NCI-H345 treated with DMSO at 0.1 percent for 48 hours (cell line): ENCODE measurements around the gene RBMS1.
"Not testable (repeated sequence)": the region's sequence is repeated elsewhere in the genome, so short reads cannot be mapped to it uniquely, and the experiment has no call there.

Source experiments
- DNase-seq: peaks from one replicate; lab custom pipeline; 2025; ENCODE audit not compliant: unreplicated experiment; lab: John Stamatoyannopoulos, UW

Gene RBMS1

GRCh38 chr2:160472839-160473251 is 20.8 kb downstream of the RBMS1 start:
- peak; percentile 98 for DNase-seq

- DNase-seq, result no peak
Measured at GRCh38 chr2:160471950-160472349, 21.7 kb downstream of the RBMS1 start.

- no peak for DNase-seq
Measured at GRCh38 chr2:160469621-160470204, 23.9 kb downstream of the RBMS1 start.

- DNase-seq, result no peak
Measured at GRCh38 chr2:160469164-160469563, 24.4 kb downstream of the RBMS1 start.

- no peak for DNase-seq
Measured at GRCh38 chr2:160467086-160467485, 26.5 kb downstream of the RBMS1 start.

GRCh38 chr2:160465406-160465805 is 28.2 kb downstream of the RBMS1 start:
- no peak for DNase-seq

- no peak for DNase-seq
Measured at GRCh38 chr2:160465002-160465401, 28.6 kb downstream of the RBMS1 start.

- DNase-seq, result no peak
Measured at GRCh38 chr2:160464017-160464416, 29.6 kb downstream of the RBMS1 start.

- no peak for DNase-seq
Measured at GRCh38 chr2:160463245-160463644, 30.4 kb downstream of the RBMS1 start.

- DNase-seq, result no peak
Measured at GRCh38 chr2:160460333-160460731, 33.3 kb downstream of the RBMS1 start.

GRCh38 chr2:160459538-160460332 is 33.9 kb downstream of the RBMS1 start:
- no peak for DNase-seq

- DNase-seq, result no peak
Measured at GRCh38 chr2:160458718-160459453, 34.7 kb downstream of the RBMS1 start.

- no peak for DNase-seq
Measured at GRCh38 chr2:160457588-160457987, 36.0 kb downstream of the RBMS1 start.

- DNase-seq, result no peak
Measured at GRCh38 chr2:160454070-160454797, 39.4 kb downstream of the RBMS1 start.

GRCh38 chr2:160453111-160453820 is 40.3 kb downstream of the RBMS1 start:
- DNase-seq, result no peak

- no peak for DNase-seq
Measured at GRCh38 chr2:160450486-160450885, 43.1 kb downstream of the RBMS1 start.

- DNase-seq, result not testable (repeated sequence)
Measured at GRCh38 chr2:160448821-160449220, 44.8 kb downstream of the RBMS1 start.

GRCh38 chr2:160445673-160446072 is 47.9 kb downstream of the RBMS1 start:
- DNase-seq, result no peak

GRCh38 chr2:160442603-160443002 is 51.0 kb downstream of the RBMS1 start:
- no peak for DNase-seq

GRCh38 chr2:160440888-160441287 is 52.7 kb downstream of the RBMS1 start:
- DNase-seq, result no peak

- DNase-seq, result not testable (repeated sequence)
Measured at GRCh38 chr2:160439038-160439437, 54.6 kb downstream of the RBMS1 start.
